ENCODE results near the gene MGAM2. TPM values are rescaled to one million over a fixed set of nuclear protein-coding genes. Genes with fewer than 3 reads are reported as not detected.

The MGAM2 gene
- total and polyA plus RNA-seq, 2 of the 4 experiments (the other 2 are of a cell fraction): not detected

DNA sequence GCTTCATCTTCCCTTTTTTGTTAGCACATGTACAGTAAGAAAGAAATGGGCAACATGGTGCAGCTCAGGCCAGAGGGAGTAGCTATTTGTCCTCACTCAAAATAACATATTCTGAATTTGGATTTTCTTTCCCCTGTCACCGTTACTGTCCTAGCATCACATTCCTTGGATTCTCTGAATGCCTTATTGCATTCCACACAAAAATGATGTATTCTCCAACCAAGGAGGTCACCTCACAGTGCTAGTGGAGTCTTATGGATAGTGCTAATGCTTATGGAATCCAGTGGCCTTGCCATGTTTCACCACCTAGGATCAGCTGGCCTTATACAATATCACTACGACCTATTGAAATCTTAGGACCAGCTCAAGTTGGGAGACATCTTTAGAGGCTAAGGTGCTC, 139.2 kb downstream of the MGAM2 start:
- Histone ChIP-seq H3K9ac (ENCODE audit: low read depth, low read length) (no peak overlapping the region), H4K8ac (ENCODE audit: low read depth in 2 of 2, low read length in 2 of 2) (no peak overlapping the region), H3K4me3 (ENCODE audit: insufficient read depth, low read depth, low read length) (no peak overlapping the region), H3K79me1 (ENCODE audit: low read depth in 1 of 2, low read length in 2 of 2) (no peaks in the 10 kb centered on the region), H3K27ac (ENCODE audit: insufficient read depth, low read length) (no peak overlapping the region), H2BK15ac (ENCODE audit: low read depth, low read length) (no peak overlapping the region), H3K36me3 (ENCODE audit: control insufficient read depth, insufficient read depth, low read length) (no peaks in the 10 kb centered on the region), H3K9me3 (ENCODE audit: control insufficient read depth, insufficient read depth, low read length) (peaks cover 23% of the 10 kb centered on the region), H2AK5ac (ENCODE audit: low read depth, low read length) (no peak overlapping the region), H2AFZ (replicated peaks; ENCODE audit: low read length, poor library complexity) (no peak overlapping the region), H3K9me1 (ENCODE audit: insufficient read depth, low read length) (no peaks in the 10 kb centered on the region), H3K18ac (ENCODE audit: low read depth, low read length) (no peak overlapping the region), H4K91ac (ENCODE audit: insufficient read depth, low read depth, low read length) (no peak overlapping the region), H3K4me1 (ENCODE audit: control insufficient read depth, insufficient read depth, low read length) (no peaks in the 10 kb centered on the region), H3K27me3 (ENCODE audit: control insufficient read depth, insufficient read depth, low read length) (no peaks in the 10 kb centered on the region), H2BK20ac (ENCODE audit: low read depth, low read length) (no peak overlapping the region), H4K5ac (ENCODE audit: low read depth, low read length) (no peak overlapping the region), H3K14ac (replicated peaks; ENCODE audit: low read depth, low read length) (no peak overlapping the region), H2AK9ac (replicated peaks; ENCODE audit: low read depth, low read length, poor library complexity) (no peak overlapping the region), H3K4me2 (ENCODE audit: low read depth, low read length) (no peak overlapping the region), H3K23ac (ENCODE audit: low read depth, low read length) (no peak overlapping the region), H3K56ac (ENCODE audit: extremely low read depth, insufficient read depth, low read length) (no peak overlapping the region), H3K4ac (ENCODE audit: low read depth, low read length) (no peak overlapping the region), H2BK5ac (ENCODE audit: low read depth, low read length, poor library complexity, severe bottlenecking) (no peak overlapping the region), H2BK120ac (ENCODE audit: low read depth, low read length) (no peak overlapping the region), H4K20me1 (ENCODE audit: insufficient read depth, low read length) (no peaks in the 10 kb centered on the region)
- WGBS, 2 experiments (ENCODE audit: extremely low coverage in 2 of 2, insufficient read length in 1 of 2): no CpG with 5 or more reads among the region's 2 CpGs
- dilution Hi-C loops (cut with HindIII; ENCODE audit: low sequenced_read_pairs, unreplicated experiment): no loop called here
- DNase-seq: no peak
- POLR2A ChIA-PET (ENCODE audit: unreplicated experiment): no interaction called here
- CTCF ChIA-PET: no interaction called here
- intact Hi-C loops (cut with micrococcal nuclease): no loop called here
- no peak for ATAC-seq (ENCODE audit: low read depth)
- in situ Hi-C loops (cut with MboI; ENCODE audit: low sequenced_read_pairs): no loop called here
- TF ChIP-seq CHD1 (IDR thresholded peaks at IDR 0.05; ENCODE audit: low read depth, low read length): no peak
- TF ChIP-seq, protein P1, sequence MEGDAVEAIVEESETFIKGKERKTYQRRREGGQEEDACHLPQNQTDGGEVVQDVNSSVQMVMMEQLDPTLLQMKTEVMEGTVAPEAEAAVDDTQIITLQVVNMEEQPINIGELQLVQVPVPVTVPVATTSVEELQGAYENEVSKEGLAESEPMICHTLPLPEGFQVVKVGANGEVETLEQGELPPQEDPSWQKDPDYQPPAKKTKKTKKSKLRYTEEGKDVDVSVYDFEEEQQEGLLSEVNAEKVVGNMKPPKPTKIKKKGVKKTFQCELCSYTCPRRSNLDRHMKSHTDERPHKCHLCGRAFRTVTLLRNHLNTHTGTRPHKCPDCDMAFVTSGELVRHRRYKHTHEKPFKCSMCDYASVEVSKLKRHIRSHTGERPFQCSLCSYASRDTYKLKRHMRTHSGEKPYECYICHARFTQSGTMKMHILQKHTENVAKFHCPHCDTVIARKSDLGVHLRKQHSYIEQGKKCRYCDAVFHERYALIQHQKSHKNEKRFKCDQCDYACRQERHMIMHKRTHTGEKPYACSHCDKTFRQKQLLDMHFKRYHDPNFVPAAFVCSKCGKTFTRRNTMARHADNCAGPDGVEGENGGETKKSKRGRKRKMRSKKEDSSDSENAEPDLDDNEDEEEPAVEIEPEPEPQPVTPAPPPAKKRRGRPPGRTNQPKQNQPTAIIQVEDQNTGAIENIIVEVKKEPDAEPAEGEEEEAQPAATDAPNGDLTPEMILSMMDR (conservative IDR thresholded peaks at IDR 0.05; ENCODE audit: low read depth, low read length): no peak
- no peak for TF ChIP-seq BHLHE40 (IDR thresholded peaks at IDR 0.05; ENCODE audit: low read depth, low read length)
- no peak for TF ChIP-seq RCOR1 (IDR thresholded peaks at IDR 0.05; ENCODE audit: insufficient replicate concordance, low read length)
- no TSS peak for BruUV-seq (replicated peaks)

Data from IMR-90 (cell line).